ENCODE results near the gene DSCAM. TPM values are rescaled to one million over a fixed set of nuclear protein-coding genes. Genes with fewer than 3 reads are reported as not detected.

Gene DSCAM
- total and polyA plus RNA-seq, 10 donors, result 0.02 to 2.7 (median 2.0) TPM

GRCh38 chr21:40080385-40080784 lies 766.6 kb downstream of the DSCAM start:
- intact Hi-C loops (cut with DNase I; ENCODE audit: low total_unique reads), result no loop called here

DNA sequence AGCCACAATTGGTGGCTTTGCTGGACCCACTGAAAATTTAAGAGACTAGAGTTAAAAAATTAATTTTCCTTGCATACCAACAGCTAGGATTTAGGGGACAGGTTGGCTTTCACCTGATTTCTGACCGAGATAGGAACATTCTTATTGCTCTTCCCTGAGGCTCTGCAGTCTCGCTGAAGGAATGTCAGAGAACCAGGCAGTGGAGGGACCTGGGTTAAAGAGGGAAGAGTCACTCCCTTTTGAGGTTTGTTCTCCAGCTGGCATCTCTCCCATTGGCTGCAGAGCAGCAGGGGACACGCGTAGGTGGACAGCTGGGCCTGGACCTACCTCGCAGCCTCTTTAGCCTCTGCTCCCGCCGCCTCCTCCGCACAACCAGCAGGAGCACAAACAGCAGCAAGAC lies 772.2 kb downstream of the DSCAM start:
- TF ChIP-seq POLR2AphosphoS5 (IDR thresholded peaks at IDR 0.05) (no peak), POLR2A (IDR thresholded peaks at IDR 0.05) (no peak)
- H3K36me3 ChIP-seq, result no peaks in the 10 kb centered on the region
- 78 to 90% (median 86%) methylated on average over 8 of the region's 8 CpGs for WGBS, 5 donors
- no peaks in the 10 kb centered on the region for H3K27me3 ChIP-seq (replicated peaks in 1 of 7)
- DNase-seq, result no peak
- H3K9me3 ChIP-seq, result no peaks in the 10 kb centered on the region
- no peak overlapping the region for H3K4me3 ChIP-seq
- no peaks in the 10 kb centered on the region for H3K4me1 ChIP-seq
- H3K27ac ChIP-seq, result no peak overlapping the region
- intact Hi-C loops (cut with DNase I; ENCODE audit: low total_unique reads), result no loop called here

More at GRCh38 chr21:40080385-40080784, 766.6 kb downstream of the DSCAM start:
- no peaks in the 10 kb centered on the region for H3K4me1 ChIP-seq
- no peak overlapping the region for H3K4me3 ChIP-seq
- no peaks in the 10 kb centered on the region for H3K36me3 ChIP-seq
- 76 to 94% (median 80%) methylated on average over 3 of the region's 3 CpGs for WGBS, 5 donors
- H3K9me3 ChIP-seq, result no peaks in the 10 kb centered on the region
- no peak overlapping the region for H3K27ac ChIP-seq
- no peaks in the 10 kb centered on the region for H3K27me3 ChIP-seq (replicated peaks in 1 of 7)
- no peak for DNase-seq
- no peak for TF ChIP-seq POLR2A (IDR thresholded peaks at IDR 0.05)

DNA sequence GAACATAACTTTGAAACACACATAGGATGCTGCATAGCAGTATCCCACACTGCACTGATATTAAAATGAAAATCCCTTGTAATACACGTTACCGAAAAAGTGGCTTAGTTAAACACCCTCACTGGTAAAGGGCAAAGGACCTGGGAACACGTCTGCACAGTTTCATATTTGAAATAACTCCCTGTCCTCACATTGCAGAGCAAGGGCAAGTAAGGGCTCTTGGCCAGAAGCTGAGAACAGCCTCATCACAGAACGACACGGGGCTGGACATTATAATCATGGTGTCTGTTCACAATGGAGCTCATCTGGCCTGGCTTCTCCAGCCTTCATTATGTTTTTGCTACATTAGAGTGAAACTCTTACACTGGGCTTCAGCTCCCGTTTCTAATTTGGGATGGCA lies 772.8 kb downstream of the DSCAM start:
- Histone ChIP-seq H3K4me1 (no peaks in the 10 kb centered on the region), H3K36me3 (no peaks in the 10 kb centered on the region), H3K27me3 (replicated peaks in 1 of 7) (no peaks in the 10 kb centered on the region), H3K27ac (no peak overlapping the region), H3K9me3 (no peaks in the 10 kb centered on the region), H3K4me3 (no peak overlapping the region)
- intact Hi-C loops (cut with DNase I; ENCODE audit: low total_unique reads), result no loop called here
- TF ChIP-seq, protein P1, sequence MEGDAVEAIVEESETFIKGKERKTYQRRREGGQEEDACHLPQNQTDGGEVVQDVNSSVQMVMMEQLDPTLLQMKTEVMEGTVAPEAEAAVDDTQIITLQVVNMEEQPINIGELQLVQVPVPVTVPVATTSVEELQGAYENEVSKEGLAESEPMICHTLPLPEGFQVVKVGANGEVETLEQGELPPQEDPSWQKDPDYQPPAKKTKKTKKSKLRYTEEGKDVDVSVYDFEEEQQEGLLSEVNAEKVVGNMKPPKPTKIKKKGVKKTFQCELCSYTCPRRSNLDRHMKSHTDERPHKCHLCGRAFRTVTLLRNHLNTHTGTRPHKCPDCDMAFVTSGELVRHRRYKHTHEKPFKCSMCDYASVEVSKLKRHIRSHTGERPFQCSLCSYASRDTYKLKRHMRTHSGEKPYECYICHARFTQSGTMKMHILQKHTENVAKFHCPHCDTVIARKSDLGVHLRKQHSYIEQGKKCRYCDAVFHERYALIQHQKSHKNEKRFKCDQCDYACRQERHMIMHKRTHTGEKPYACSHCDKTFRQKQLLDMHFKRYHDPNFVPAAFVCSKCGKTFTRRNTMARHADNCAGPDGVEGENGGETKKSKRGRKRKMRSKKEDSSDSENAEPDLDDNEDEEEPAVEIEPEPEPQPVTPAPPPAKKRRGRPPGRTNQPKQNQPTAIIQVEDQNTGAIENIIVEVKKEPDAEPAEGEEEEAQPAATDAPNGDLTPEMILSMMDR (IDR thresholded peaks at IDR 0.05 in 8 of 11, conservative IDR thresholded peaks at IDR 0.05 in 3 of 11), result no peak
- TF ChIP-seq POLR2AphosphoS5 (IDR thresholded peaks at IDR 0.05) (no peak), POLR2A (IDR thresholded peaks at IDR 0.05) (no peak)
- WGBS, 5 donors, result 71 to 84% (median 75%) methylated on average over 6 of the region's 6 CpGs
- no peak for DNase-seq

DNA sequence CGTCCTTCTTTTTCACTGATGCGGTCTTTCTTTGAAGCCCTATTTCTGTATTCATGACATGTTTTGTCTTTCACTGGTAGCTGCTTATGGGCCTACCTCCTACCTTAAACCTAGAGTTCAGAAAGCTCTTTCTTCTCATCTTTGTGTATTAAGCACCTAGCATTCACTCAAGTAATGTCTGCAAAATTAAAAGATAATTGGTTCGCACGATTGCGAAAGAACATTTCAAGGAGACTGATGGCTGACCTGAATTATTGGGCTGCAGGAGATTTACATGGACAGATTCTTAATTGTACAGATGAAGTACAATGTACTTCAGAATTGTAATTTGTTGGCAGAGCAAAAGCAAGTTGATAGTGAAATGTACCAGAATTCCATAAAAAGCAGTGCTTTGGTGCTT lies 773.3 kb downstream of the DSCAM start:
- DNase-seq, result no peak
- Histone ChIP-seq H3K4me3 (no peak overlapping the region), H3K27ac (no peak overlapping the region), H3K36me3 (no peaks in the 10 kb centered on the region), H3K27me3 (replicated peaks in 1 of 7) (no peaks in the 10 kb centered on the region), H3K9me3 (no peaks in the 10 kb centered on the region), H3K4me1 (no peaks in the 10 kb centered on the region)
- intact Hi-C loops (cut with DNase I; ENCODE audit: low total_unique reads), result no loop called here
- WGBS, 5 donors, result 92 to 98% (median 94%) methylated on average over 5 of the region's 5 CpGs
- TF ChIP-seq POLR2A (IDR thresholded peaks at IDR 0.05) (no peak), POLR2AphosphoS5 (IDR thresholded peaks at IDR 0.05) (no peak)
- TF ChIP-seq, protein P1 (IDR thresholded peaks at IDR 0.05 in 8 of 11, conservative IDR thresholded peaks at IDR 0.05 in 3 of 11), result no peak

DNA sequence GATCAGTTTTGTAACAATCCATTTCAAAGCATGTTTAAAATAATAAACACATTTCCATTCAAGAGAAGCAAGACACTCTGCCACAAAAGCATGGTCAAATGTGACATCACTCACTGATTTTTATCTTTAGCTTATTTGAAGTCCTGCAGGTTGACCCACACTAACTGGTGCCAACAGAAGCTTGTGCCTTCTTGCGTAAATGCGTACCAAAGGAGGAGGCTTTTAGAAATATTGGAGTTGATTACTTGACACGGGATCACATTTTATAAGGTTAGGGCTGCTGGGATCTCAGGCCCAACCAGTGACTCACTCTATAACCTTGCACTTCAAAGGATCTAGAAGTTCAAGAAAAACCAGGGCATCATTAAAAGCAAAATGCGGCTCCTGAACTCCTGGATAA lies 776.1 kb downstream of the DSCAM start:
- TF ChIP-seq POLR2A (IDR thresholded peaks at IDR 0.05) (no peak), POLR2AphosphoS5 (IDR thresholded peaks at IDR 0.05) (no peak)
- TF ChIP-seq, protein P1 (IDR thresholded peaks at IDR 0.05 in 8 of 11, conservative IDR thresholded peaks at IDR 0.05 in 3 of 11), result no peak
- Histone ChIP-seq H3K4me1 (no peaks in the 10 kb centered on the region), H3K27me3 (replicated peaks in 1 of 7) (no peaks in the 10 kb centered on the region), H3K4me3 (no peak overlapping the region), H3K9me3 (no peaks in the 10 kb centered on the region), H3K36me3 (no peaks in the 10 kb centered on the region), H3K27ac (no peak overlapping the region)
- WGBS, 5 donors, result 78 to 91% (median 90%) methylated on average over 4 of the region's 4 CpGs
- intact Hi-C loops (cut with DNase I; ENCODE audit: low total_unique reads), result no loop called here
- DNase-seq, result no peak

Measured in spleen (tissue), 11 donors.